HG03442 (cell line): ENCODE measurements around the gene SMPD3.
"Not testable (repeated sequence)": the region's sequence is repeated elsewhere in the genome, so short reads cannot be mapped to it uniquely, and the experiment has no call there.

ENCODE experiments used
- ATAC-seq: cut with Tn5 transposase; IDR thresholded peaks from one replicate; pipeline ENCODE4 v1.9.1; 2021; ENCODE audit warnings: mild to moderate bottlenecking, moderate library complexity; ENCODE audit not compliant: unreplicated experiment

The SMPD3 gene

GRCh38 chr16:68448360-68448970 is at the start of gene SMPD3:
SMPD3 (minus strand) TSS chr16:68448508; CDS start chr16:68372181, 76,327 bp downstream.
- peak; percentile 90 for ATAC-seq

- ATAC-seq = no peak
These were observed 48.4 kb upstream of the SMPD3 start for GRCh38 chr16:68496689-68497088.

- ATAC-seq = not testable (repeated sequence)
These were observed 46.0 kb upstream of the SMPD3 start for GRCh38 chr16:68494261-68494660.

GRCh38 chr16:68493412-68494070 is 45.2 kb upstream of the SMPD3 start:
- no peak for ATAC-seq

- no peak for ATAC-seq
These were observed 44.5 kb upstream of the SMPD3 start for GRCh38 chr16:68492543-68493411.

GRCh38 chr16:68492151-68492542 is 43.8 kb upstream of the SMPD3 start:
- no peak for ATAC-seq

- no peak for ATAC-seq
These were observed 43.3 kb upstream of the SMPD3 start for GRCh38 chr16:68491576-68491950.

GRCh38 chr16:68490829-68491575 is 42.7 kb upstream of the SMPD3 start:
- ATAC-seq = no peak

GRCh38 chr16:68490358-68490757 is 42.0 kb upstream of the SMPD3 start:
- no peak for ATAC-seq

- no peak for ATAC-seq
These were observed 40.2 kb upstream of the SMPD3 start for GRCh38 chr16:68488554-68488953.

GRCh38 chr16:68487669-68488068 is 39.4 kb upstream of the SMPD3 start:
- no peak for ATAC-seq

GRCh38 chr16:68487203-68487514 is 38.9 kb upstream of the SMPD3 start:
- no peak for ATAC-seq

GRCh38 chr16:68486502-68487202 is 38.3 kb upstream of the SMPD3 start:
- no peak for ATAC-seq

- ATAC-seq = no peak
These were observed 33.3 kb upstream of the SMPD3 start for GRCh38 chr16:68481636-68482035.

- no peak for ATAC-seq
These were observed 32.0 kb upstream of the SMPD3 start for GRCh38 chr16:68480084-68480995.

- ATAC-seq = no peak
These were observed 31.0 kb upstream of the SMPD3 start for GRCh38 chr16:68479271-68479670.

- no peak for ATAC-seq
These were observed 30.4 kb upstream of the SMPD3 start for GRCh38 chr16:68478526-68479250.

GRCh38 chr16:68475071-68475470 is 26.8 kb upstream of the SMPD3 start:
- no peak for ATAC-seq
